OCI-LY1 (cell line): Measurements from ENCODE around the gene CTDSP2.

ENCODE experiments used
- CTCF ChIP-seq: fragments of 200-600 bp; sonication (generic), shearing (Covaris generic); IDR thresholded peaks from 2 replicates; pipeline ENCODE4 v1.5.1; 2017; ENCODE audit warnings: mild to moderate bottlenecking, antibody characterized with exemption, low read length, moderate library complexity, mixed read lengths
- EZH2 ChIP-seq: fragments of 200-600 bp; sonication (generic), shearing (Covaris generic); IDR thresholded peaks from 2 replicates; pipeline ENCODE4 v1.8.0; 2017; ENCODE audit warnings: borderline replicate concordance, mixed run types, mild to moderate bottlenecking, antibody characterized with exemption, low read length, moderate library complexity, mixed read lengths

- TF ChIP-seq CTCF, result no peak
- no peak for TF ChIP-seq EZH2
Observed at GRCh38 chr12:57892232-57892972, 45.9 kb upstream of the CTDSP2 start.
